Endometrial microvascular endothelial cells (primary cell): ENCODE measurements around the gene PIK3R6. TPM values are rescaled to one million over a fixed set of nuclear protein-coding genes. Genes with fewer than 3 reads are reported as not detected.

Experiments
- in situ Hi-C: cut with HindIII; loops from 2 replicates; pipeline ENCODE4 v1.10.0; 2017; ENCODE audit warnings: low sequenced_read_pairs, low pct_unique_long_range_greater_than_20kb; ENCODE audit errors: inconsistent ontology term
- total RNA-seq: library from RNA; depleted of rRNA; stranded (reverse); fragments of >200 nt; gene quantifications from one replicate; pipeline ENCODE4 v1.2.3, GENCODE V29; 2015; ENCODE audit errors: inconsistent ontology term

The PIK3R6 gene
- total RNA-seq = not detected

GRCh38 chr17:8867361-8867981, at the start of gene PIK3R6:
Gene PIK3R6, minus strand, starts transcription at chr17:8867674. Its CDS starts 17,880 bp downstream, at chr17:8849794.
- in situ Hi-C loops = no loop called here

- in situ Hi-C loops = no loop called here
These were observed 49.0 kb upstream of the PIK3R6 start for GRCh38 chr17:8916466-8916865.

GRCh38 chr17:8914554-8914953, 47.1 kb upstream of the PIK3R6 start:
- in situ Hi-C loops = no loop called here

GRCh38 chr17:8913879-8914278, 46.4 kb upstream of the PIK3R6 start:
- in situ Hi-C loops = no loop called here

GRCh38 chr17:8913091-8913490, 45.6 kb upstream of the PIK3R6 start:
- in situ Hi-C loops = no loop called here

GRCh38 chr17:8912084-8912981, 44.9 kb upstream of the PIK3R6 start:
- in situ Hi-C loops = no loop called here

GRCh38 chr17:8910969-8911604, 43.6 kb upstream of the PIK3R6 start:
- in situ Hi-C loops = no loop called here

DNA sequence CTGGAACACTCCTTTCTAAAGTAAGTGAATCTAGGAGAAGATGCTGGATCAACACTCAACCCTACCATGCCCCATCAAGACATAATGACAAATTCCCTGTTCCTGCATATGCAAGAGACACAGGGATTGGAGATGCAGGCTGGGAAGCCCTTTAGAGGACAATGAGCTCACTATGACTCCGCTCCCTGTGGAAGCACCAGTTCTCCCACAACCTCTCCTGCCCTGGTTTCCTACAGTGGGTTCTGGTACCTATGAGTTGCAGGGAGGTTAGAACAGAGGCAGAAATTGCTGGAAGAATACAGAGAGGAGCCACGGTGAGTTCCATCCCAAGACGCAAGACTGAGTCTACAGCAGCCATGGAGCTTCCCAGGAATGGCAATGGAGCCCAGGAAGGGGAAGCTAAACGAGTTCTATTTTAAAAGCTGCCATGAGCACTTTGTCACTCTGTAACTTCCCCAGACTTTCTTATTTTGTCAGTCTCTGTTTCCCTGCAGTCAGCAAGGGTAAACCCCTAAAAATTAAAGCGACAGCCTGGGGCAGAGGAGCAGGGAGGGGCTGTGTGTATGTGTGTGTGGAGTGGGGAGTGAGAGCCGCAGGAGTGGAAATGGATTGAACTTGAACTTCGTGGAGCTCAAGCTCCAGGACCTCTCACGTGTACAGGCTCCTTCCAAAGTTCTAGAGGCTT, 42.3 kb upstream of the PIK3R6 start:
- in situ Hi-C loops = no loop called here

DNA sequence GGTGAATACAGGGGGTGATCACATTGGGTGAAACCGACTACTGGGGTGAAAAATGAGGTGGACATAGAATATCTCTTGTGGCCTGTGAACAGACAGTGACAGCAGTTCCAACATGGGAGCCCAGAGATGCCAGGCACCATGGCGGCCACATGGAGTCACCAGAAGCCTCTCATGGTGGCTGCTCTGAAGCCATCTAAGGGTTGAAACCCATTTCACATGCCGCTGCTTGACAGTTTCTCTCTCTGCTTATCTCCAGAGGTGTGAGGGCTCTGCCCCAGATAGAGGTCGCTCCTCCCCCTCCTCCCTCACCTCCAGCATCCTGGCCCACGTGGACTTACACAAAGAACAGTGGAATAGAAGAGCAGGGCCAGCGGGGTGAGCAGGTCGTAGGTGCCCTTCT, 37.9 kb upstream of the PIK3R6 start:
- in situ Hi-C loops = no loop called here

DNA sequence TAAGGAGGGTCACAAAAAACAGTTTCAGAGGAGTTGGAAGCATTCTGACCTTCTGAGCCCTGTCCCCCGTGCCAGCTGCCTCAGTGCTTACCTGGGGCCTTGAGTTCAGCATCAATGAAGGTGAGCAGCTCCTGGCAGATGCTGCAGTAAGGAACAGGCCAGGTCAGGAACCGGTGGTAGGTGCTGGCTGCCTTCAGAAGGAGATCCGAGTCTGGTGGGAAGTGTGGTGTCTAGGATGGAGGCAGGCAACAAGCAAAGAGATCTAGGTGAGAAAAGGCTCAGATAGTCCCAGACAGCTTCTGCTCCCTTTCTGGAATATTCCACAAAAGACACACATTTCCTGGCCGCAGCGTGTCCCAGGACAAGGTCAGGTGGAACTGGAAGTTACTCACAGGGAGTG, 37.2 kb upstream of the PIK3R6 start:
- in situ Hi-C loops = no loop called here

GRCh38 chr17:8904201-8904600, 36.7 kb upstream of the PIK3R6 start:
- in situ Hi-C loops = no loop called here

- in situ Hi-C loops = no loop called here
These were observed 33.4 kb upstream of the PIK3R6 start for GRCh38 chr17:8900626-8901585.

DNA sequence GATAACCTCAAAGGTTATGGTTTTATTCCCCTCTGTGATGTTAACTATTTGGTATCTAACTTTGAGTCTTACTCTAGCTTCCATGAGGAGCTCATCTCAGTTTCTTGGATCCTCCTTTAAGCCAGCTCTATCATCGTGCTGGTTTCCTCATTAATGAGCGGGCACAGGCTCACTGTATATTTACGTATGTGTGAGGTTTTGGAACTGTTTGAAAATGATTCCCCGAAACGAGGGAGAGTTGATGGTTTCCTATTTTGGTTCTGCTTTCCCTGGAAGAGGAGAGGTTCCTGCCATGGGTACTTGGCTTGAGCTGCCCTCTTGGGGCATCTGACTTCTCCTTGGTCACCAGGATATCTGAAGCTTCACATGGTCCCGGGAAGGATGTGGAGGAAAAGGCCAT, 32.7 kb upstream of the PIK3R6 start:
- in situ Hi-C loops = no loop called here

DNA sequence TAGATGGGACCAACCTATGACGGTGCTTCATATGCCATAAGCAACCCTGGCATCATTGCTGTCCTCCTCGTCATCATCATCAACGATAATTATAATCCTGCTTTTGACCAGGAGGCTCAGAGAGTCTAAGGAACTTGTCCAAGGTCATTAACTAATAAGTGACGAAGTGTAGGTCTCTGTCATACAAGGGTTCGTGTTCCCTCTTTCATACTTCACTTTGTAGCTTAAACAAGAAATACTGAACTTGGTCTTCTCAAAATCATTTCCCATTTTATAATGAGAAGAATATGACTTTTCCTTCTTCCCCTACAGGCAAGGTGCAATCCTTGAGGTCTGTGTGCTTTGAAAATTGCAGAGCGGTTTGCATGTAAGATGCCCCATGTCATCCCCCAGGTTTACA, 31.2 kb upstream of the PIK3R6 start:
- in situ Hi-C loops = no loop called here

- in situ Hi-C loops = no loop called here
These were observed 30.7 kb upstream of the PIK3R6 start for GRCh38 chr17:8898126-8898525.

DNA sequence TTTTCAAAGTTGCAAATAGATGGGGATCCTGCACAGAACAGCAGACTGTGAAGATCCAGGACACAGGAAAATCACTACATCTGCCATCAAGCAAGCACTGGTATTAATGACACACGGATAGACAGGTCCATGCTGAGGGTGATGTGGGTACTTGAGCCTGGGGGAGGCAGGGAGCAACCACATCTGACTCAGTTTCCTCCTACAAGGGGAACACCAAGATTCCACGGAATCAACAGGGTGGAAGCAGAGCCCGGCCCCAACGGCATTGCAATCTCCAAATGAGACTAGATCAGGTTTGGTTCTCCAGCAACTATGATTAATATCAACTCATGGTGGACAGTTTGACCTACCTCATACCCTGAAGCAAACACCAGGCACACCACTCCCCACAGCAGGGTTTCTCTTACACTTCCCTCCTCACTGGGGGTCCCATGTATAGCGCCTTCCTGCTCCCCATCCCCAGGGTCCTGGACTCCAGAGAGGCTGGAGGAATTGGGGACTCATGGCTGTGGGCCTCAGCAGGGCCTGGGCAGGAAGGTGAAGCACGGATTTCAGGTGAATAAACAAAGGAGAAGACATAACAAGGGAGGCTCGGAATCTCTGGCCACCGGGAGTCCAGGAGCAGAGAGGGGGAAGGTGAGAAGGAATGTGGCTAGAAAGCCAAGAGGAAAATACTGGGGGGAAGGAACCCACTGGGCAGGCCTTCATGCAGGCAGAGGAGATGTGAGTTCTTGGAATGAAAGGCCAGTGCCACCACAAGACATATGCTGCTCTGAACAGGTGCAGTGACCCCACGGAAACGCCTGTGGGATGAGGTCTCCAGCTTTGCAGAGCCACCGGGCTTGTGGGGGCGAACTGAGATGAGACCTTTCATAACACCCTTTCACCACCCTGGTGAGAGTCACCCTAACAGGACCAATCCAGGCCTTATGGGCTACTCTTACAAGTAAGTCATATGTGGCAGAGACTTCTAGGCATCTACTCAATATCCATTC, 29.5 kb upstream of the PIK3R6 start:
- in situ Hi-C loops = no loop called here

DNA sequence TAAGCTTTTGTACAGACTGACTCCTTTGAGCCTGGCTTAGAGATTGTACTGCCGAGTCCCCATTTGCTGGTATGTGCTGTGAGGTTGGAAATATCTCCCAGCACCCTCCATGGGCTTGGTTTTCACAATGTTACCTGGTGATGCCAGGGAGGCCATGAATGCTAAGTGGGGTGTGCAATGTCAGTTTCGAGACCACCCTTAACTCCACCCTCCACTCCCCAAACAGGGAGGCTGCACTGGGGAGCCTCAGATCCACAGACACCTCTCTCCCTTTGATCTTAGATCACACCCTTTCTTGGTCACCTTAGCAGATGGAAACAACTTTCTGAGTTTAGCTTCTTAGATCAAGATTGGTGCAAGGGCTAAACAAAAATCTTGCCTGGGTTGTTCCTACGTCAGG, 28.6 kb upstream of the PIK3R6 start:
- in situ Hi-C loops = no loop called here
